OCI-LY7 (cell line): ENCODE data around the gene CXCR6. TPM values are rescaled to one million over a fixed set of nuclear protein-coding genes. Genes with fewer than 3 reads are reported as not detected.

Experiments
- BruUV-seq: library from RNA; stranded (reverse); fragments of 400-500 nt; replicated peaks from 2 replicates; lab custom pipeline; 2021; lab: Mats Ljungman, UMichigan
- CTCF ChIA-PET: fragments of 300-600 bp; sonication (Branson Sonifier 250); formaldehyde crosslinking; loops from one replicate; lab custom pipeline; 2022; ENCODE audit warnings: antibody characterized with exemption; ENCODE audit not compliant: unreplicated experiment; lab: Charles Lee
- POLR2A ChIA-PET: fragments of 300-600 bp; sonication (Branson Sonifier 250); formaldehyde crosslinking; loops from one replicate; lab custom pipeline; 2022; ENCODE audit warnings: antibody characterized with exemption; lab: Charles Lee
- DNase-seq: peaks from one replicate; pipeline ENCODE4 v3.0.0-alpha.2; 2015; ENCODE audit warnings: low spot score
- H2AFZ ChIP-seq: fragments of 200-600 bp; sonication (generic), shearing (Covaris generic); 2 replicates; pipeline ENCODE4 v1.6.1; 2014; ENCODE audit warnings: mild to moderate bottlenecking, antibody characterized with exemption, low read length, moderate library complexity
- H3K27ac ChIP-seq: fragments of 200-600 bp; sonication (generic); 2 replicates; pipeline ENCODE4 v1.5.1; 2014; ENCODE audit warnings: mixed run types, low read depth, mild to moderate bottlenecking, moderate library complexity, low read length, inconsistent platforms; ENCODE audit not compliant: poor library complexity, severe bottlenecking
- H3K36me3 ChIP-seq: fragments of 200-600 bp; sonication (generic); 2 replicates; pipeline ENCODE4 v1.6.1; 2014; ENCODE audit warnings: mild to moderate bottlenecking, antibody characterized with exemption, low read length, moderate library complexity, mixed read lengths; ENCODE audit not compliant: insufficient read depth
- H3K4me1 ChIP-seq: fragments of 200-600 bp; sonication (generic); 2 replicates; pipeline ENCODE4 v1.5.1; 2014; ENCODE audit warnings: mild to moderate bottlenecking, low read length; ENCODE audit not compliant: insufficient read depth, poor library complexity, severe bottlenecking
- H3K4me2 ChIP-seq: fragments of 200-600 bp; sonication (generic); 2 replicates; pipeline ENCODE4 v1.6.1; 2014; ENCODE audit warnings: mild to moderate bottlenecking, low read length
- H3K4me3 ChIP-seq: fragments of 200-600 bp; sonication (generic); 2 replicates; pipeline ENCODE4 v1.5.1; 2014; ENCODE audit warnings: mild to moderate bottlenecking, low read depth, low read length; ENCODE audit not compliant: poor library complexity, severe bottlenecking
- H3K79me2 ChIP-seq: fragments of 200-600 bp; sonication (generic); 2 replicates; pipeline ENCODE4 v1.6.1; 2016; ENCODE audit warnings: low read depth, mild to moderate bottlenecking, low read length, moderate library complexity, mixed read lengths; ENCODE audit not compliant: insufficient read depth
- H3K9me2 ChIP-seq: fragments of 200-600 bp; sonication (generic); 2 replicates; pipeline ENCODE4 v1.6.1; 2016; ENCODE audit warnings: mild to moderate bottlenecking, low read length, mixed read lengths; ENCODE audit not compliant: insufficient read depth
- H3K9me3 ChIP-seq: fragments of 200-600 bp; sonication (generic); 2 replicates; pipeline ENCODE4 v1.6.1; 2014; ENCODE audit warnings: mild to moderate bottlenecking, mixed run types, low read length, mixed read lengths
- H4K20me1 ChIP-seq: fragments of 200-600 bp; sonication (generic); 2 replicates; pipeline ENCODE4 v1.6.1; 2014; ENCODE audit warnings: mild to moderate bottlenecking, antibody characterized with exemption, low read length, moderate library complexity, mixed read lengths; ENCODE audit not compliant: insufficient read depth
- CTCF ChIP-seq: fragments of 200-600 bp; sonication (generic); conservative IDR thresholded peaks from 2 replicates; pipeline ENCODE4 v1.5.1; 2014; ENCODE audit warnings: mild to moderate bottlenecking, antibody characterized with exemption, low read length, moderate library complexity, mixed read lengths
- EZH2phosphoT487 ChIP-seq: fragments of 200-600 bp; sonication (generic); IDR thresholded peaks from 2 replicates; pipeline ENCODE4 v1.6.1; 2018; ENCODE audit warnings: low read depth, borderline replicate concordance, mild to moderate bottlenecking, mixed run types, antibody characterized with exemption, low read length, moderate library complexity, mixed read lengths
- intact Hi-C: fragments of 100-400 bp; cut with micrococcal nuclease; formaldehyde crosslinking; loops from one replicate; pipeline ENCODE4 v1.10.0; 2022; ENCODE audit not compliant: unreplicated experiment
- total RNA-seq, 2 experiments: library from RNA; depleted of rRNA in 1 of 2; stranded (reverse); fragments of >200 nt in 1 of 2; shearing (Covaris generic) in 1 of 2; gene quantifications; 2 replicates each; pipeline ENCODE4 v1.2.3, GENCODE V29; 2014 to 2022

CXCR6 gene
- total RNA-seq, 2 experiments from 2014 or later, result not detected

- Histone ChIP-seq H3K9me3 (no peaks in the 10 kb centered on the region), H3K9me2 (no peaks in the 10 kb centered on the region), H3K27ac (no peak overlapping the region), H3K79me2 (no peaks in the 10 kb centered on the region), H4K20me1 (no peaks in the 10 kb centered on the region), H3K4me1 (no peaks in the 10 kb centered on the region), H2AFZ (no peak overlapping the region), H3K4me2 (no peak overlapping the region), H3K36me3 (peaks cover 63% of the 10 kb centered on the region), H3K4me3 (no peak overlapping the region)
- no peak for DNase-seq
- ChIA-PET CTCF (no interaction called here), POLR2A (no interaction called here)
- no peak for TF ChIP-seq CTCF
- no peak for TF ChIP-seq EZH2phosphoT487
- intact Hi-C loops, result no loop called here
- BruUV-seq, result no TSS peak
Observed at GRCh38 chr3:45946875-45947274, 3.6 kb downstream of the CXCR6 start.

- no peaks in the 10 kb centered on the region for H3K9me3 ChIP-seq
- CTCF ChIA-PET, result no interaction called here
- no peak overlapping the region for H3K27ac ChIP-seq
- H3K4me3 ChIP-seq, result no peak overlapping the region
- no peaks in the 10 kb centered on the region for H4K20me1 ChIP-seq
- H3K4me2 ChIP-seq, result no peak overlapping the region
- no peaks in the 10 kb centered on the region for H3K79me2 ChIP-seq
- no peaks in the 10 kb centered on the region for H3K4me1 ChIP-seq
- H3K9me2 ChIP-seq, result no peaks in the 10 kb centered on the region
- POLR2A ChIA-PET, result no interaction called here
- H2AFZ ChIP-seq, result no peak overlapping the region
- peaks cover 65% of the 10 kb centered on the region for H3K36me3 ChIP-seq
- DNase-seq, result no peak
- intact Hi-C loops, result no loop called here
- no peak for TF ChIP-seq CTCF
- no peak for TF ChIP-seq EZH2phosphoT487
- no TSS peak for BruUV-seq
Observed at GRCh38 chr3:45947361-45947760, 4.1 kb downstream of the CXCR6 start.

- POLR2A ChIA-PET, result no interaction called here
- Histone ChIP-seq H3K79me2 (no peaks in the 10 kb centered on the region), H3K9me2 (no peaks in the 10 kb centered on the region), H4K20me1 (no peaks in the 10 kb centered on the region), H3K9me3 (no peaks in the 10 kb centered on the region), H2AFZ (no peak overlapping the region), H3K27ac (no peak overlapping the region), H3K4me1 (no peaks in the 10 kb centered on the region), H3K4me3 (no peak overlapping the region), H3K4me2 (no peak overlapping the region), H3K36me3 (peaks cover 75% of the 10 kb centered on the region)
- intact Hi-C loops, result no loop called here
- CTCF ChIA-PET, result no interaction called here
- BruUV-seq, result no TSS peak
- DNase-seq, result no peak
- TF ChIP-seq CTCF (no peak), EZH2phosphoT487 (no peak)
Observed at GRCh38 chr3:45948311-45948781, 5.1 kb downstream of the CXCR6 start.
